Loucy (cell line): ENCODE data around the gene HS3ST2.

Experiments
- H2AFZ ChIP-seq: fragments of 200-600 bp; sonication (generic); 2 replicates; pipeline ENCODE4 v1.6.0; 2016; ENCODE audit warnings: antibody characterized with exemption, mild to moderate bottlenecking, low read length, moderate library complexity
- H3F3A ChIP-seq: fragments of 200-600 bp; 2 replicates; pipeline ENCODE4 v1.6.0; 2016; ENCODE audit warnings: antibody characterized with exemption, low read depth, mild to moderate bottlenecking
- H3K27me3 ChIP-seq: fragments of 200-600 bp; sonication (generic); 2 replicates; pipeline ENCODE4 v1.6.1; 2014; ENCODE audit warnings: low read length, mild to moderate bottlenecking; ENCODE audit not compliant: insufficient read depth, poor library complexity, severe bottlenecking
- H3K36me3 ChIP-seq: fragments of 200-600 bp; sonication (generic); 2 replicates; pipeline ENCODE4 v1.6.1; 2016; ENCODE audit warnings: low read length; ENCODE audit not compliant: insufficient read depth
- H3K4me1 ChIP-seq: fragments of 200-600 bp; sonication (generic); 2 replicates; pipeline ENCODE4 v1.5.1; 2014; ENCODE audit warnings: low read length, mild to moderate bottlenecking; ENCODE audit not compliant: insufficient read depth, poor library complexity, severe bottlenecking
- H3K4me2 ChIP-seq: fragments of 200-600 bp; sonication (generic); 2 replicates; pipeline ENCODE4 v1.6.0; 2014; ENCODE audit warnings: antibody characterized with exemption, low read length, low read depth, mild to moderate bottlenecking; ENCODE audit not compliant: poor library complexity, severe bottlenecking
- H3K4me3 ChIP-seq: fragments of 200-600 bp; sonication (generic); 2 replicates; pipeline ENCODE4 v1.5.1; 2014; ENCODE audit warnings: low read length, mild to moderate bottlenecking, mixed read lengths; ENCODE audit not compliant: poor library complexity, severe bottlenecking
- H3K79me2 ChIP-seq: fragments of 200-600 bp; sonication (generic); 2 replicates; pipeline ENCODE4 v1.6.1; 2014; ENCODE audit warnings: low read length; ENCODE audit not compliant: insufficient read depth
- H3K9ac ChIP-seq: fragments of 200-600 bp; sonication (generic); 2 replicates; pipeline ENCODE4 v1.6.0; 2014; ENCODE audit warnings: mild to moderate bottlenecking, low read depth, low read length, moderate library complexity; ENCODE audit not compliant: poor library complexity, severe bottlenecking
- H3K9me2 ChIP-seq: fragments of 200-600 bp; sonication (generic); replicated peaks from 2 replicates; pipeline ENCODE4 v1.6.1; 2016; ENCODE audit warnings: low read depth, low read length, mixed read lengths
- H3K9me3 ChIP-seq: fragments of 200-600 bp; sonication (generic); 2 replicates; pipeline ENCODE4 v1.6.1; 2014; ENCODE audit warnings: mild to moderate bottlenecking, antibody characterized with exemption, low read length, low read depth; ENCODE audit not compliant: insufficient read depth
- H4K20me1 ChIP-seq: fragments of 200-600 bp; sonication (generic); 2 replicates; pipeline ENCODE4 v1.6.0; 2014; ENCODE audit warnings: antibody characterized with exemption, low read length, mild to moderate bottlenecking; ENCODE audit not compliant: insufficient read depth, poor library complexity, severe bottlenecking
- EZH2phosphoT487 ChIP-seq: fragments of 200-600 bp; IDR thresholded peaks from 2 replicates; pipeline ENCODE4 v1.6.1; 2018; ENCODE audit warnings: antibody characterized with exemption, mild to moderate bottlenecking, moderate library complexity, borderline replicate concordance
- TF ChIP-seq, protein P1 (sequence below): fragments of 200-600 bp; sonication (generic); conservative IDR thresholded peaks from 2 replicates; pipeline ENCODE4 v1.5.1; 2014; ENCODE audit warnings: mild to moderate bottlenecking, antibody characterized with exemption, low read length

Gene HS3ST2

DNA sequence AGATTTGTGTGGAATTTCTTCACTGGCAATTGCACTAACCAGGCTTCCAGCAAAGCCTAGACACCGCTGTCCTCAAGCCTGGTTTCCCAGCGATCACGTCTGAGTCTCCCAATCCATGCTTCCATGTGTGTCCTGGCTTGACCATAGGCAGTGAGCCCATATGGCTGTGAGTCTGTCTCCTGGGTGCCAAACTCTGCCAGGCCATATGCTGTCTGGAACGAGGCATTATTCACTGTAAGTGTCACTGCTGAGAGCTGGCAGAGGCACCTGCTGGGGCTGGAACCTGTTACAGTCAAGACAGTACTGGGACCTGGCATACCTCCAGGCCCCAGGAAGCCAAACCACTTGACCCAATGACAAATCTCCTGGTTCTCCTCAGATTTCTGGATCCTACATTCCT is 60.4 kb downstream of the HS3ST2 start:
- H3F3A ChIP-seq: no peaks in the 10 kb centered on the region
- H2AFZ ChIP-seq: no peak overlapping the region
- no peaks in the 10 kb centered on the region for H3K9me3 ChIP-seq
- H3K4me1 ChIP-seq: no peaks in the 10 kb centered on the region
- no peaks in the 10 kb centered on the region for H3K36me3 ChIP-seq
- TF ChIP-seq, protein P1, sequence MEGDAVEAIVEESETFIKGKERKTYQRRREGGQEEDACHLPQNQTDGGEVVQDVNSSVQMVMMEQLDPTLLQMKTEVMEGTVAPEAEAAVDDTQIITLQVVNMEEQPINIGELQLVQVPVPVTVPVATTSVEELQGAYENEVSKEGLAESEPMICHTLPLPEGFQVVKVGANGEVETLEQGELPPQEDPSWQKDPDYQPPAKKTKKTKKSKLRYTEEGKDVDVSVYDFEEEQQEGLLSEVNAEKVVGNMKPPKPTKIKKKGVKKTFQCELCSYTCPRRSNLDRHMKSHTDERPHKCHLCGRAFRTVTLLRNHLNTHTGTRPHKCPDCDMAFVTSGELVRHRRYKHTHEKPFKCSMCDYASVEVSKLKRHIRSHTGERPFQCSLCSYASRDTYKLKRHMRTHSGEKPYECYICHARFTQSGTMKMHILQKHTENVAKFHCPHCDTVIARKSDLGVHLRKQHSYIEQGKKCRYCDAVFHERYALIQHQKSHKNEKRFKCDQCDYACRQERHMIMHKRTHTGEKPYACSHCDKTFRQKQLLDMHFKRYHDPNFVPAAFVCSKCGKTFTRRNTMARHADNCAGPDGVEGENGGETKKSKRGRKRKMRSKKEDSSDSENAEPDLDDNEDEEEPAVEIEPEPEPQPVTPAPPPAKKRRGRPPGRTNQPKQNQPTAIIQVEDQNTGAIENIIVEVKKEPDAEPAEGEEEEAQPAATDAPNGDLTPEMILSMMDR: no peak
- TF ChIP-seq EZH2phosphoT487: no peak
- no peaks in the 10 kb centered on the region for H3K27me3 ChIP-seq
- H3K79me2 ChIP-seq: no peaks in the 10 kb centered on the region
- H3K4me3 ChIP-seq: no peak overlapping the region
- H4K20me1 ChIP-seq: no peaks in the 10 kb centered on the region
- no peak overlapping the region for H3K9ac ChIP-seq
- no peak overlapping the region for H3K4me2 ChIP-seq
- H3K9me2 ChIP-seq: no peaks in the 10 kb centered on the region

GRCh38 chr16:22878955-22879354 is 65.0 kb downstream of the HS3ST2 start:
- Histone ChIP-seq H3K27me3 (no peaks in the 10 kb centered on the region), H4K20me1 (no peaks in the 10 kb centered on the region), H3K4me1 (no peaks in the 10 kb centered on the region), H3F3A (no peaks in the 10 kb centered on the region), H2AFZ (no peak overlapping the region), H3K79me2 (no peaks in the 10 kb centered on the region), H3K9me2 (no peaks in the 10 kb centered on the region), H3K4me2 (no peak overlapping the region), H3K9me3 (no peaks in the 10 kb centered on the region), H3K9ac (no peak overlapping the region), H3K36me3 (no peaks in the 10 kb centered on the region), H3K4me3 (no peak overlapping the region)
- no peak for TF ChIP-seq EZH2phosphoT487
- TF ChIP-seq, protein P1: no peak

GRCh38 chr16:22879466-22879865 is 65.5 kb downstream of the HS3ST2 start:
- Histone ChIP-seq H3K9me2 (no peaks in the 10 kb centered on the region), H3K4me3 (no peak overlapping the region), H4K20me1 (no peaks in the 10 kb centered on the region), H3F3A (no peaks in the 10 kb centered on the region), H3K4me2 (no peak overlapping the region), H3K9me3 (no peaks in the 10 kb centered on the region), H3K79me2 (no peaks in the 10 kb centered on the region), H3K9ac (no peak overlapping the region), H3K4me1 (no peaks in the 10 kb centered on the region), H3K27me3 (no peaks in the 10 kb centered on the region), H3K36me3 (no peaks in the 10 kb centered on the region), H2AFZ (no peak overlapping the region)
- TF ChIP-seq, protein P1: no peak
- TF ChIP-seq EZH2phosphoT487: no peak
